A673 (cell line): ENCODE data around the gene PNMA8C.

ENCODE experiments used
- EZH2 ChIP-seq: fragments of 200-600 bp; sonication (generic); IDR thresholded peaks from 2 replicates; pipeline ENCODE4 v1.6.1; 2017; ENCODE audit warnings: borderline replicate concordance, low read depth, mild to moderate bottlenecking, mixed read lengths, antibody characterized with exemption, low read length; ENCODE audit not compliant: poor library complexity, severe bottlenecking
- TF ChIP-seq, protein P1 (sequence below): fragments of 300-800, 200-600 bp; sonication (generic); conservative IDR thresholded peaks from 2 replicates; pipeline ENCODE4 v1.5.1; 2017; ENCODE audit warnings: low read depth, mild to moderate bottlenecking, antibody characterized with exemption, low read length, moderate library complexity, mixed read lengths

DNA sequence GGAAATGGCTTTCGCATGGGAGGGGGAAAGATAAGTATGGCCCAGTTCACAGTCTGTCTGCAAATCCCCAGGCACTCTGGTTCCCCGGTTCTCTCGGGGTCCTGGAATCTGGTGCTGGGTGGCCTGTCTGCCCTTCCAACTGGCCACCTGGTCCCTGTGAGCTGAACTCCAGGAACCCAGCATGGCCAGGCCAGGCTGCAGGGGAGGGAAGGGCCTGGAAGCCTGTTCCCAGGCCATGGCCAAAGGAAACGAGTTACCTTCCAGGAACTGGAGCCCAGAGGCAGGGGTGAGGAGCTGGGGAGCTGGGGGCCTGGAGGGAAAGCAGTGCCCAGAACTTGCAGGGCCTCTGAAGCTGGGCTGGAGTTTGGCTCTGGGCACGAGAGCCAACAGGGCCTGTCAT lies 19.1 kb upstream of the PNMA8C start:
- TF ChIP-seq, protein P1, sequence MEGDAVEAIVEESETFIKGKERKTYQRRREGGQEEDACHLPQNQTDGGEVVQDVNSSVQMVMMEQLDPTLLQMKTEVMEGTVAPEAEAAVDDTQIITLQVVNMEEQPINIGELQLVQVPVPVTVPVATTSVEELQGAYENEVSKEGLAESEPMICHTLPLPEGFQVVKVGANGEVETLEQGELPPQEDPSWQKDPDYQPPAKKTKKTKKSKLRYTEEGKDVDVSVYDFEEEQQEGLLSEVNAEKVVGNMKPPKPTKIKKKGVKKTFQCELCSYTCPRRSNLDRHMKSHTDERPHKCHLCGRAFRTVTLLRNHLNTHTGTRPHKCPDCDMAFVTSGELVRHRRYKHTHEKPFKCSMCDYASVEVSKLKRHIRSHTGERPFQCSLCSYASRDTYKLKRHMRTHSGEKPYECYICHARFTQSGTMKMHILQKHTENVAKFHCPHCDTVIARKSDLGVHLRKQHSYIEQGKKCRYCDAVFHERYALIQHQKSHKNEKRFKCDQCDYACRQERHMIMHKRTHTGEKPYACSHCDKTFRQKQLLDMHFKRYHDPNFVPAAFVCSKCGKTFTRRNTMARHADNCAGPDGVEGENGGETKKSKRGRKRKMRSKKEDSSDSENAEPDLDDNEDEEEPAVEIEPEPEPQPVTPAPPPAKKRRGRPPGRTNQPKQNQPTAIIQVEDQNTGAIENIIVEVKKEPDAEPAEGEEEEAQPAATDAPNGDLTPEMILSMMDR, result no peak
- no peak for TF ChIP-seq EZH2
